ENCODE results near the gene FBXO24. TPM values are rescaled to one million over a fixed set of nuclear protein-coding genes. Genes with fewer than 3 reads are reported as not detected.

The FBXO24 gene
- total RNA-seq, 1 experiment from 2014 or later = 0.75 TPM

DNA sequence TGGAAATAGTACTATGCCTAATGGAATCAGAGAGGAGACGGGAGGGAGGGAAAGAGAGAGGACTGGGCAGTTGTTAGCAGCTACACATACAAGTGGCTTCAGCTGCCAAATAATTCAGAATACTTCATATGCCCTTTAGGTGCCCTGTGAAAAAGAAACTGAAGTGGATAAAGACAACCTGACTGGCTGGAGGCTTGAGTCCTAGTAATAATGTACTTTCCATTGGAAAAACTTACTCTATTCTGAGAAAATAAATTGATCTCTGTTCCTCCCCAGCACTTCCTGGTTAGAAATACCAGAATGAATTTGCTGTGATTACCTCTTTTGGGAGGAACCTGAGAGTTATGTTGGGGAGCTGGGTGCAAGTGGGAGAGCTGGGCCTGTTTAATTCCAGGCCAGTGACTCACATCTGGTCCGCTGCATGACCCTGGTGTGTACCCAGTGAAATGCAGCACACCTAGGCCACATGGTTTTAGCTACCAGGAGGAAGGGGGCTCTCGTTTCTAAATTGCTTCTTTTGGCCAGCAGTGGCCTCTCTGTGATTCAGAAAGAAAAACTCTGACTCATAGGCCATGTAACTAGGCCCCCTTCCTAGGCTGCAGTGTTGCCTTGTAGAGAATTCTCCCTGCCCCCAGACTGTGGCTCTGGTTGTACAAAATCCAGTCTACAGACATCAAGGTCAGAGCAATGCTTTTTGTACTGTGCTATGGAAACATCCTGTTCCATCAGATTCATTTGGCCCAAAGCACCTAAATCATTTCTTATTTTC, 40.6 kb upstream of the FBXO24 start:
- H3K27me3 ChIP-seq (replicated peaks; ENCODE audit: insufficient read depth, low read depth, low read length, poor library complexity) = no peaks in the 10 kb centered on the region
- H3K27ac ChIP-seq (ENCODE audit: low read depth, low read length, poor library complexity, severe bottlenecking) = peak overlapping the region; percentile 40
- peak; percentile 50 for DNase-seq (ENCODE audit: low spot score)
- ChIA-PET CTCF (interaction anchor here (0.6 kb wide), 1 partner anchor 87 kb away, joined by 3 read pairs; no protein-coding TSS in a partner anchor), POLR2A (ENCODE audit: low non-redundant PET) (no interaction called here)
- H3K9me3 ChIP-seq (ENCODE audit: low read depth, low read length, poor library complexity, severe bottlenecking) = no peaks in the 10 kb centered on the region
- no TSS peak for BruUV-seq (replicated peaks)
- H3K4me3 ChIP-seq (ENCODE audit: low read depth, low read length, poor library complexity, severe bottlenecking) = no peak overlapping the region
- H3K36me3 ChIP-seq (ENCODE audit: insufficient read depth, low read length, poor library complexity, severe bottlenecking) = peaks cover 4% of the 10 kb centered on the region
- no peak for TF ChIP-seq EZH2 (IDR thresholded peaks at IDR 0.05; ENCODE audit: borderline replicate concordance, low read depth, low read length, poor library complexity, severe bottlenecking)
- TF ChIP-seq, protein P1, sequence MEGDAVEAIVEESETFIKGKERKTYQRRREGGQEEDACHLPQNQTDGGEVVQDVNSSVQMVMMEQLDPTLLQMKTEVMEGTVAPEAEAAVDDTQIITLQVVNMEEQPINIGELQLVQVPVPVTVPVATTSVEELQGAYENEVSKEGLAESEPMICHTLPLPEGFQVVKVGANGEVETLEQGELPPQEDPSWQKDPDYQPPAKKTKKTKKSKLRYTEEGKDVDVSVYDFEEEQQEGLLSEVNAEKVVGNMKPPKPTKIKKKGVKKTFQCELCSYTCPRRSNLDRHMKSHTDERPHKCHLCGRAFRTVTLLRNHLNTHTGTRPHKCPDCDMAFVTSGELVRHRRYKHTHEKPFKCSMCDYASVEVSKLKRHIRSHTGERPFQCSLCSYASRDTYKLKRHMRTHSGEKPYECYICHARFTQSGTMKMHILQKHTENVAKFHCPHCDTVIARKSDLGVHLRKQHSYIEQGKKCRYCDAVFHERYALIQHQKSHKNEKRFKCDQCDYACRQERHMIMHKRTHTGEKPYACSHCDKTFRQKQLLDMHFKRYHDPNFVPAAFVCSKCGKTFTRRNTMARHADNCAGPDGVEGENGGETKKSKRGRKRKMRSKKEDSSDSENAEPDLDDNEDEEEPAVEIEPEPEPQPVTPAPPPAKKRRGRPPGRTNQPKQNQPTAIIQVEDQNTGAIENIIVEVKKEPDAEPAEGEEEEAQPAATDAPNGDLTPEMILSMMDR (conservative IDR thresholded peaks at IDR 0.05; ENCODE audit: low read depth, low read length) = no peak
- intact Hi-C loops (cut with micrococcal nuclease; ENCODE audit: unreplicated experiment) = no loop called here
- peaks cover 28% of the 10 kb centered on the region for H3K4me1 ChIP-seq (ENCODE audit: insufficient read depth, low read length, poor library complexity, severe bottlenecking)

DNA sequence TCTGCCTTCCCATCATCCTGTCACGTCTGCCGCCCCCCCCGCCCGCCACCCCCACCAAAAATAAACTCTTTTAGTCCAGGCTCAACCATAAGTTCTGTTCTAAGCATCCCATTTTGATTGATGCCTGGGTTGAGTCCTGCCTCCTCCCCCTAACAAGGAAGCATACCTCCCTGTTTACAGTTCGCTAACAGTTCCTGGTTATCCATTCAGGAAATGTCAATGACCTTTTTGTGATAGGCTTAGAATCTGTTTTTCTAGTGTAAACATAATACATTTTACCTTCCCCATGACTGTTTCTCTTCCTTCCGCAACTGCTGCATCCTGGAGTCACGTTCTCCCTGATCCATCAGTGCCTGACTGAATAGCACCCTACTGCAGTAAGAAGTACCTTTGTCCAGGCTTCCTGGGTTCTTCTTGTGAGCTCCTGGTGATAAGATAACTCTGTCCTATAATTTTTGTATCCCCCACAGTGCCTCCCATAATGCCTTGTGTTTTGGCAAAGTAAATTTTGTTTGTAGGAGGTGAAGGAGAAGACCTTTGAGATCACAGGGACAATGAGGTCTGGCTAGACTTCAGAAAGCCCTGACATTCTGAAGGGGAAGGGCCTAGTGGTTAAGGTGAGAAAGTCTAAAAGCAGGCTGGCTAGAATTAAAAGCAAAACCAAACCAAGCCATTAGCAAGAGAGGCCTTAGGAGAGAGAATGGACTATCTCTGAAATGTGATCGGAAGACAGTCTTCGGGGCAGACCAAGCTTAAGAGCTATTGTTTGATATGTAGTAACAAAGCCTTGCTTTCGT, 39.8 kb upstream of the FBXO24 start:
- no peak for TF ChIP-seq EZH2 (IDR thresholded peaks at IDR 0.05; ENCODE audit: borderline replicate concordance, low read depth, low read length, poor library complexity, severe bottlenecking)
- TF ChIP-seq, protein P1 (conservative IDR thresholded peaks at IDR 0.05; ENCODE audit: low read depth, low read length) = no peak
- peak overlapping the region; percentile 70 for H3K27ac ChIP-seq (ENCODE audit: low read depth, low read length, poor library complexity, severe bottlenecking)
- no TSS peak for BruUV-seq (replicated peaks)
- H3K4me1 ChIP-seq (ENCODE audit: insufficient read depth, low read length, poor library complexity, severe bottlenecking) = peaks cover 28% of the 10 kb centered on the region
- no peaks in the 10 kb centered on the region for H3K9me3 ChIP-seq (ENCODE audit: low read depth, low read length, poor library complexity, severe bottlenecking)
- ChIA-PET CTCF (interaction anchor here (0.6 kb wide), 1 partner anchor 86 kb away, joined by 3 read pairs; no protein-coding TSS in a partner anchor), POLR2A (ENCODE audit: low non-redundant PET) (no interaction called here)
- no peaks in the 10 kb centered on the region for H3K27me3 ChIP-seq (replicated peaks; ENCODE audit: insufficient read depth, low read depth, low read length, poor library complexity)
- intact Hi-C loops (cut with micrococcal nuclease; ENCODE audit: unreplicated experiment) = no loop called here
- peaks cover 5% of the 10 kb centered on the region for H3K36me3 ChIP-seq (ENCODE audit: insufficient read depth, low read length, poor library complexity, severe bottlenecking)
- H3K4me3 ChIP-seq (ENCODE audit: low read depth, low read length, poor library complexity, severe bottlenecking) = no peak overlapping the region
- no peak for DNase-seq (ENCODE audit: low spot score)

DNA sequence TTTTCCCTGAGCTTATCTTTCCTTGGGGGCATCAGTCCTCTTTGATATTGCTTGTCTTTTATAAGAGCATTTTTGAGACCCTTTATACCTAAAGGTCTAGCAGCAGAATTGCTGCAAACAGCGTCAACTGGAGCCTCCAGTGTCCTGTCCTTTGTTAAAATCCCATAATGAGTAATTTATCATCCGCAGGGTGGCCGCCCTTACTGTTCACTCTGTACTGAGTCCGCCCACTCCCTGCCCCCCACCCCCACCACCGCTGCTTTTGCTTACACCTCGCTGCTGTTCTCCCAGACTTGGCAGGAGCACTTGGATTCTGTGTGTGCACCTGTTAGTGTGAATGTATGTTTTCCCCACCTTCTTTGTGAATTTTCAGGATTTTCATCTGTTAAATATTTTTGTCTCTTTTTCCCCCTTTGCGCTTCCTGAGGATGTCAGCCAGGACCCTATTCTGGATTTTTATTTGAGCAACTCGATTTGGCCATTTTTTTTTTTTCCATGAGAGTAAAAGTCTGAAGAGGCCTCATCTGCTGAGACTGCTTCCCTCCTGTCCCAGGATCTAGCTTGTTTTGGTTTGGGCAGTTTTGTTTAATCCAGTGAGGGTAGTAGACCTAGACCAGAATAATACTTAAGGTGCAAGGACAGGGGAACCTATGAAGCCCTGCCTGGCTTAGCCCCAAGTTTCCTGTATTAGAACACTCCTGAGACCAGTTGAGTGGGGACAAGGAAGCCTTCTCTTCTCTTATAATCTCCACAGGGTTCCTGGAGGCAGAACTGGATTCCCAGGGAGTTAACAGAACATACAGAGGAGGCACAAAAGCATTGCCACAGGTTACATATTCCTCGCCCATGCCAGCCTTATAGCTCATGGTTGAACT, 39.0 kb upstream of the FBXO24 start:
- Histone ChIP-seq H3K27me3 (replicated peaks; ENCODE audit: insufficient read depth, low read depth, low read length, poor library complexity) (no peaks in the 10 kb centered on the region), H3K36me3 (ENCODE audit: insufficient read depth, low read length, poor library complexity, severe bottlenecking) (peaks cover 5% of the 10 kb centered on the region), H3K4me1 (ENCODE audit: insufficient read depth, low read length, poor library complexity, severe bottlenecking) (peaks cover 28% of the 10 kb centered on the region), H3K9me3 (ENCODE audit: low read depth, low read length, poor library complexity, severe bottlenecking) (no peaks in the 10 kb centered on the region), H3K27ac (ENCODE audit: low read depth, low read length, poor library complexity, severe bottlenecking) (peak overlapping the region; percentile 70), H3K4me3 (ENCODE audit: low read depth, low read length, poor library complexity, severe bottlenecking) (no peak overlapping the region)
- CTCF ChIA-PET = no interaction called here
- DNase-seq (ENCODE audit: low spot score) = no peak
- TF ChIP-seq, protein P1 (conservative IDR thresholded peaks at IDR 0.05; ENCODE audit: low read depth, low read length) = no peak
- no peak for TF ChIP-seq EZH2 (IDR thresholded peaks at IDR 0.05; ENCODE audit: borderline replicate concordance, low read depth, low read length, poor library complexity, severe bottlenecking)
- BruUV-seq (replicated peaks) = no TSS peak
- POLR2A ChIA-PET (ENCODE audit: low non-redundant PET) = interaction anchor here (0.6 kb wide), 1 partner anchor 215 kb away, joined by 7 read pairs; no protein-coding TSS in a partner anchor
- intact Hi-C loops (cut with micrococcal nuclease; ENCODE audit: unreplicated experiment) = no loop called here
